ENCODE data around the gene STIMATE.

GRCh38 chr3:52880047-52880446 lies 17.3 kb downstream of the STIMATE start:
- TF ChIP-seq REST (IDR thresholded peaks at IDR 0.05; ENCODE audit: insufficient read depth in 1 of 2, low read depth in 2 of 2, low read length in 2 of 2) = no peak
- no peak for TF ChIP-seq TAF1 (IDR thresholded peaks at IDR 0.05; ENCODE audit: borderline replicate concordance, insufficient read depth, low read length)
